ENCODE results near the gene CBARP.

CBARP gene

GRCh38 chr19:1262623-1263123 is 24.9 kb upstream of the CBARP start:
- no peak for DNase-seq

DNA sequence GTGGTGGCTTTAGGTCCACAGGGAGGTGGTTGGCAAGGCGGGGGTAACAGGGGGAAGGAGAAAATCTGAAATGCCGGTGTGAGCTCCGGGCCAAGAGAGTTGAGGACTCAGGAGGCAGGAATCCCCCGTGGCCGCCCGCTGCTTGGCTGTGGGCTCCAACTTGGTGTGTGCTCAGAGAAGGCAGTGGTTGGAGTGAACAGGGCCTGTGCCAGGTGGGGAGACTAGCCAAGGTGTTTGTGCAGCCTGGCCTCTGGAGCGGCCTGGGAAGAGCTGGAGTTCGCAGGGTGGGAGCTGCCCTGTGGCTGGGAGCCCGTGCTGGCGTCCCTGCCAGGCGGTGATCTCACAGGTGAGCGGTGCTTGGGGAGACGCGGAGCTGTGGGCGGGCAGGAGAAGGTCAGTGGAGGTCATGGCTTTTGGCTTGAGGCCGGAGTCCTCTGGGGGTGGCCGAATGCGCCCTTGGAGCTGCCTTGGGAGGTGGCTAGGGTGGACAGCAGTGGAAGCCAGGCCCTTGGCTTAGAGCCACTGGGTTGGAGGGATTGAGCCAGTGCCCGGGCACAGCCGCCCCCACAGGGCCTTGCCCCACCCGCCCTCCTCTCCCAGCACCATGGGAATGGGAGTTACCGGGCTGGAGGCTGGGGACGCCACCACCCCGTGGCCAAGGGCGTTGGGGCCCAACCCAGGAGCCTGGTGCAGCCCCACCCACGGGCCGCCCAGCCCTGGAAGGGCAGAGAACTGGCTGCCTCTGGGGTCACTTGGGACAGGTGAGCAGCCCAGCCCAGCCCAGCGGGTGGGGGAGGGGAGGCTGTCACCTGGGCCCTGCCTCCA is 24.2 kb upstream of the CBARP start:
- no peak for DNase-seq

GRCh38 chr19:1261538-1261797 is 23.7 kb upstream of the CBARP start:
- no peak for DNase-seq

GRCh38 chr19:1260749-1261537 is 23.1 kb upstream of the CBARP start:
- DNase-seq = peak; percentile 97

DNA sequence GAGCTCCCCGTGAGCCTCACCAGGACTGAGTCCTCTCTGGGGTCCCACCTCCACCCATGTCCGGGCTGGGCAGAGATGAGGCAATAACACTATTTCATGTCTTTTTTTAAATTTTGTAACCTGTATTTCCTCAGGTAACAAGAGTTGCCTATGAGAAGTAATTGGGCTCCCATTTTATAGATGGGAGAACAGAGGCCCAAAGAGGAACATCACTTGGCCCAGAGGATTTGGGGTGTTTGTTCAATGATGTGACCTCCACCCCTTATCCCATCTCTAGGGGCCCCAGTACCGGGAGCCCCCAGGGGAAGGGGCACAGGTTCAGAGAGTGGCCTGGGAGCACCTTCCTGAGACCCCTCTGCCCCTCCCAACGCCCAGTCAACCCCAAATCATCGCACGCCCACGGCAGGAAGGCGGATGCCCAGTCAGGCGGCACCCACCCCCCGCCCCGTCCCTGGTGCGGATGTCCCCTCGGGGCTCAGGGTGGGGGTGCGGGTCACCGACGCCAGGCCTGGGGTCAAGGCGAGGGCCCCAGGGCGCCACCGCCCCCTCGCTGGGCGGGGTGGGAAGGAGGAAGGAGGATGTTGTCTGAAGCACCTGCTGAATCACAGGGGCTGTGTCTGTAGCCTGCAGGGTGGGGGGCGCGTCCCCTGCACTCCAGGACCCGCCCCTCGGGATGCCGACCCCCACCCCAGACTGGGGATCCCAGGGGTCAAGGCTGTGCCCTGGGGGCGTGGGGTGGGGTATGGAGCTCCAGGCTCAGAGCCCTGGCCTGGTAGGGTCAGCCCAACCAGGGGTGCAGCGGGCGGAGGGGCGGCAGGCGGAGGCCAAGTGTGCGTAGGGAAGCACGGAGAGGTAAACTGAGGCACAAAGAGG is 22.3 kb upstream of the CBARP start:
- peak; percentile 50 to 60 for DNase-seq

DNA sequence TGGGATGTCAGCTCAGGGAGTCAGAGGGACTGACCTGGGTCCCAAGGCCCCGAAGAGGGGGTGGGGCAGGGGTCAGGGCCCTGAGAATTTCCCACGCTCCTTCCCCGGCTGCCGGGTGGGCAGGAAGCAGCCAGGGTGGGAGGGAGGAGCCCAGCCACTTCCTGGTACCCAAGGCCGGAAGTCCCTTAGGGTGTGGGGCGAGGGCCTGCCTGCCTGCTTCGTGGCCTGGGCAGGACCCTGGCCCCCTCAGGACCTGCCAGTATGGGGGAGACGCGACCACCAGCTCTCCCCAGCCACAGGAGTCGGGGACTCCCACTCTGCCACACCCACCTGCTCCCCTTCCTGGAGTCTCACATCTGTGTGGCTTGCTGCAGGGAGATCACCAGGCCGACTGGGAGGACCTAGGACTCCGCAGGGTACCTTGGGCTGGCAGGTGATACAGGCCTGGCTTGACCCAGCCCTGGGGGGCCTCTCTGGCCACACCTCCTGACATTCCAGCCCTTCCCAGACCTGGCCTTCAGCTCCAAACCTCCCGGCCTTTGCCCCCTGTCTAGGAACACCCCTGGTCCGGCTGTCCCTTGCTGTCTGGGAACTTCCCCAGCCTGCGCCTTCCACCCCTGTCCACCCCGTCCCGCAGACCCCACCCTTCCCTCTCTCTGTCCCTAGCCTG is 21.5 kb upstream of the CBARP start:
- DNase-seq = peak; percentile 52 to 68

GRCh38 chr19:1258707-1259205 is 21.0 kb upstream of the CBARP start:
- DNase-seq = no peak

DNA sequence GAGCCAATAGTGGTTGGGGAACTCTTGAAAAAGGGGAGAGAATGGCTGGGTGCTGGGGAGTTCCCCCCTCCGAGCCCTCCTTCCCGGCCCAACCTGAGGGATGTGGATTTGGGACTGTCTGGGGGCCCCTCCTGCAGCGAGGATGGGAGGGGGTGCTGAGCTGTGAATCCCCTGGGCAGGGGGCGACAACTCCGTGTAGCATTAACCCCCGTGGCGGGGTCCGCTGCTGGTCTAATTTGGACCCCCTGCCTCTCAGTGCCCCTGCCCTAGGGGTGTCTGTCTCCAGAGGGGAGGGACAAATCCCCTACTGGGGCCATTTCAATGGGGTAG is 20.3 kb upstream of the CBARP start:
- DNase-seq = no peak

- no peak for DNase-seq
These were observed 19.8 kb upstream of the CBARP start for GRCh38 chr19:1257475-1258162.

DNA sequence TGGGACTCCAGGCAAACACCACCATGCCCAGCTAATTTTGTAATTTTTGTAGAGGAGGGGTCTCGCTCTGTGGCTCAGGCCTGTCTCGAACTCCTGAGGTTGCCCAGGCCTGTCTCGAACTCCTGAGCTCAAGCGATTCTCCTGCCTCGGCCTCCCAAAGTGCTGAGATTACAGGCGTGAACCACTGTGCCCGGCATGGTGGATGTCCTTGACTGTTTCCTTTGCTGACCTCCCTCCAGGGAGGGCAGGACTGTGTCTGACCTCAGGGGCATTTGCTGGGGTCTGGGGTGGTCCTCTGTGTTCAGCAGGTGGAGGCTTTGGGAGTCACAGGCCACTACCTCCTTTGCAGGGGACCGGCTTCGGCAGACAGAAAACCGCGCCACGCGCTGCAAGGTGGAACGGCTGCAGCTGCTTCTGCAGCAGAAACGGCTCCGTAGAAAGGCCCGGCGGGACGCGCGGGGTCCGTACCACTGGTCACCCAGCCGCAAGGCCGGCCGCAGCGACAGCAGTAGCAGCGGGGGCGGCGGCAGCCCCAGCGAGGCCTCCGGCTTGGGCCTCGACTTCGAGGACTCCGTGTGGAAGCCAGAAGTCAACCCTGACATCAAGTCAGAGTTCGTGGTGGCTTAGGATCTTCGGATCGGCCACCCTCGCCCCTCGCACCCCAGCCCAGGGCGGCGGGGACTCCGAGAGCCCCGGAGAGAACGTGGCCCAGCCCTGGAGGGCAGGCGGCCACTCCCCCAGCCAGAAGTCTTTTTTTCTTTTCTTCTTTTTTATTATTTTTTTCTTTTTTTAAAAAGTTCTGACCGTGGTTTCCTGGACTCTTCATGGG is 19.1 kb upstream of the CBARP start:
- DNase-seq = no peak

GRCh38 chr19:1255186-1256161 is 17.7 kb upstream of the CBARP start:
- DNase-seq = no peak

DNA sequence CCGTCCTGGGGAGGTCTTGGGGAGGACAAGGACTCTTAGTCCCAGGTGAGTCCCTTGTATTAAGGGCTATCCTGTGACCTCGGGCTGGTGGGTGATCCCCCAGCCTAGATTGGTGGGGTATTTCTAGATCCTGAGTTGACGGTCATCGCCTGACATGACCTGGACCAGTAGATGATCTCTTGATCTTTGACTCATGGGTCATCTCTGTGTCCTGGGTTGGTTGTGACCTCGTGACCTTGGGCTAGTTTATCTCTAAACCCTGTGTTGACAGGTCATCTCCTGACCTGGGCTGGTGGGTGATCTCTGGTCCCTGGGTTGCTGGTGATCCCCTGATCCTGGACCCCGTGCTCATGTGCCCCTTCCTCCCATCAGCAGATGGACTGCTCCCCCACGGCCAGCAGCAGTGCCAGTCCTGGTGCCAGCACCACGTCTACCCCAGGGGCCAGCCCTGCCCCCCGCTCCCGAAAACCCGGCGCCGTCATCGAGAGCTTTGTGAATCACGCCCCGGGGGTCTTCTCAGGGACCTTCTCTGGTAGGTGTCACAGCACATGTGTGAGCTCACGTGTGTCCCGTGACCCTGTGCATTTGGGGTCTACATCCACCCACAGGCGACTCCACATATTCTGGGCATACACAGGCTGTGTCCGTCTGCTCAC is 16.9 kb upstream of the CBARP start:
- DNase-seq = no peak

DNA sequence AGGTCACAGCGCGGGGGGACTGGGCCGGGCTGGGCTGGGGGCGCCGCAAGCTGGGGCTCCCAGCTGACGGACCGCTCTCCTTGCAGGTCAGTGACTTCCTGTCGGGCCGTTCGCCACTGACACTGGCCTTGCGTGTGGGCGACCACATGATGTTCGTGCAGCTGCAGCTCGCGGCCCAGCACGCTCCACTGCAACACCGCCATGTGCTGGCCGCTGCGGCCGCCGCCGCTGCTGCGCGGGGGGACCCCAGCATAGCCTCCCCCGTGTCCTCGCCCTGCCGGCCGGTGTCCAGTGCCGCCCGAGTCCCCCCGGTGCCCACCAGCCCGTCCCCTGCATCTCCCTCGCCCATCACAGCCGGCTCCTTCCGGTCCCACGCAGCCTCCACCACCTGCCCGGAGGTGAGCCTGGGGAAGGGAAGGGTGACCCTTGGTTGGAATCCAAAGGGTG is 16.3 kb upstream of the CBARP start:
- no peak for DNase-seq

- no peak for DNase-seq
These were observed 15.8 kb upstream of the CBARP start for GRCh38 chr19:1253514-1254080.

GRCh38 chr19:1252821-1253513 is 15.2 kb upstream of the CBARP start:
- DNase-seq = peak; percentile 61 to 74

DNA sequence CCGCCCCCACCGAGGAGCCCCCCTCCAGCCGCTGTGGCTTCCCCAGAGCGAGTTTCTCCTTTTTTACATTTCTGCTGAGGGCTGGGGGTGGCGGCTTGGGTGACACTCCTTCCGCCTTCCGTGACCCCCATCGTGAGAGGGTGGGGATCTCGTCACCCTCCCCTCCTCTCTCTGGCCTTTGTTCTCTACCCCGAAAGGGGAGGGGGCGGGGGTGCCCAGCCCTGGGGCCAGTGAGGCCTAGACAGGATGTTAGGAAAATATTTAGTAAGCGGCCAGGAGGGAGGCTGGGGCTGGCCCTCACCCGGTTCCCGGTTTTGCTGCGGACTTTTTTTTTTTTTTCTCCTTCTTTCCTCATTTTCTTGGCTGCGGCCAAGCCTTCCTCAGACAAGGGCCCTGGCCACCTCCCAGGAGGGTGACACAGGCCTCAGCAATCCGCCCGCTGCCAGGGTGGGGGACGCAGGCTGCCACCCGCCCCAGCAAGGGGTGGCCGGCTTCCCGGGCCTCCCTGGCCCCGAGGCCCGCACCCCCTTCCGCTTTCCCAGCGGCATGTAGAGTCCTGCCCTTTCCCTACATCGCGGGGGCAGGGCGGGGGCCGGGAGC is 14.5 kb upstream of the CBARP start:
- peak; percentile 51 to 63 for DNase-seq

DNA sequence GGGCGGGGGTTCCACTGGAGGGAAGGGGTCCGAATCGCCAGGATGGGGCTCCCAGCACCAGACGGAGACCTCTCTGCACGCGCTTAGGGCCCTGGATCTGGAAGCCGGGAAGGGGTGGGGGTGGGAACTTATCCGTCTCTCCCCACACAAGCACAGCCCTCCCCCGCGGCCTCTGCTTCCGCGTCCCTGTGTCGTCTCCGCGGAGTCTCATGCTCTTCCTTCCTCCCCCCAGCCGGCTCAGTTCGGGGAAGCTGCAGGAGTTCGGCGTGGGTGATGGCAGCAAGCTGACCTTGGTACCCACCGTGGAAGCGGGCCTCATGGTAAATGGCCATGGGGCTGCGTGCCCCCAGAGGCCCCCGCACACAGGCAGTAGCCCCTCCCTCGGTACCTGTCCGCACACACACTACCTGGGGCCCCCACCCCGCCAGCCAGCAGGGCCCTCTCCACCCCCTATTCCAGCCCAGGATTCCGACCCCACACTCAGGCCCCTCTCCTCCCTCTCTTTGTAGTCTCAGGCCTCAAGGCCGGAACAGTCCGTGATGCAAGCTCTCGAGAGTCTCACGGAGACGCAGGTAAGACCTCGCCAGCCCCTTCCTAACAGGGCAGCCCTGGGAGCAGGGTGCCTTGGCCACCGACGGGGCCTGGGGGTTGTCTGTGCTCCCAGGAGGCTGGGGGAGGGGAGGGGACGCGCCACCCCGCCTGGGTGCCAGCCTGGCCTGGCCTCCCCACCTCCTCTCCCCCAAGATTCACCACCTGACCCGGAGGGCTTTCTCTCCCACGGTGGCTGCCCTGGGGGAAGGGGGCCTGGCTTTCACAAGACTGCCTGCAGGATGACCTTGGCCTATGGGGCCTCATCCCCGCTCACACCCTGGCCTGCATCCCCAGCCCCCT is 13.8 kb upstream of the CBARP start:
- DNase-seq = peak; percentile 67 to 75
